ENCODE data around the gene NFIA. TPM values are rescaled to one million over a fixed set of nuclear protein-coding genes. Genes with fewer than 3 reads are reported as not detected.

NFIA gene
- total and polyA plus RNA-seq, 10 of the 15 experiments (the other 5 are each of a cell fraction or from before 2014, with no cell fraction given), result 0.10 to 0.16 TPM; not detected in 8

GRCh38 chr1:61132176-61132638, 49.8 kb downstream of the NFIA start (continued):
- TF ChIP-seq ATF2 (IDR thresholded peaks at IDR 0.05; ENCODE audit: low read length), result no peak
- no peak for TF ChIP-seq MEF2A (IDR thresholded peaks at IDR 0.05; ENCODE audit: insufficient read depth, low read depth, low read length)

DNA sequence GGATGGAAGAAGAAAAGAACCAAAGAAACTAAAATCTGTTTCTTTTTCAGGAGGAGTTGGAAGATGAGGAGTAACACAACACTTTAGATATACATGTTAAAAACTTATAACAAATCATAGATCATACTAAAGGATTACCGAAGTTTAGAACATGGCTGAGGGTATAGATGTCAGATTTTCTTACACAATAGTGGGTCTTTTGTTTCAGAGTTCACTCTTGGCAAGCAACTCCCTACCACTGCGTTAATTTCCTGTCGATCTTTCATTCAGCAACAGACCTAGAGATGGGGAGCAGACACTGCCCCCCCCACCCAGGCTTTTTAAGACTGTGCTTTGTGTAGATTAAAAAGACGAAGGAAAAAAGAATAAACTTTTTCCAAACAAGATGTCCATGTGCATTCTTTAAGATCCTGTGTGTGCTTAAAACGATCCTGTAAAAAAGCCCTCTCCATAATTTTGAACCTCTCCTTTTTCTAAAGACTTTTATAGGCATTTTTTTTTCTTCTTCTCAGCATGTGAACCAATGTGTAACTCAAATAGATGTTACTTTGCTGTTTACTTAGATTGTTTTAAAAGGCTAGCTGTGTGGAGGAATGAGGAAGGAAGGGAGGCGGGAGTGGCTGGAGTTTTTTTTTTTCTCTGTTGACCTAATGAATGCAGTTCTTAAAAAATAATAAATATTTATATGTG, 50.4 kb downstream of the NFIA start:
- ATAC-seq (no peak), FAIRE-seq (no peak), DNase-seq (ENCODE audit: low read depth, low spot score) (no peak)
- no peaks in the 10 kb centered on the region for H3K4me1 ChIP-seq (ENCODE audit: control insufficient read depth, insufficient read depth, low read length)
- no peaks in the 10 kb centered on the region for H3K27me3 ChIP-seq (replicated peaks in 1 of 2; ENCODE audit: control insufficient read depth in 2 of 2, insufficient read depth in 2 of 2, low read length in 1 of 2)
- TF ChIP-seq SREBF2 (IDR thresholded peaks at IDR 0.05; ENCODE audit: low read length) (no peak), MXI1 (IDR thresholded peaks at IDR 0.05; ENCODE audit: low read depth, low read length) (no peak), RELA (IDR thresholded peaks at IDR 0.05; ENCODE audit: borderline replicate concordance, partially characterized antibody) (no peak), ZSCAN29 (IDR thresholded peaks at IDR 0.05) (no peak)
- no TSS peak for BruUV-seq (replicated peaks)
- intact Hi-C loops (cut with micrococcal nuclease; ENCODE audit: unreplicated experiment), result no loop called here
- POLR2A ChIA-PET, result no interaction called here
- no peak overlapping the region for H3K9ac ChIP-seq (ENCODE audit: control insufficient read depth, insufficient read depth, low read length)
- no peak overlapping the region for H3K4me3 ChIP-seq
- CTCF ChIA-PET, result no interaction called here
- SMC1A ChIA-PET (ENCODE audit: uncharacterized antibody, unreplicated experiment), result no interaction called here
- no peaks in the 10 kb centered on the region for H3K9me3 ChIP-seq (replicated peaks; ENCODE audit: control insufficient read depth, insufficient read depth, low read length)
- no peaks in the 10 kb centered on the region for H3K79me2 ChIP-seq (ENCODE audit: control insufficient read depth, insufficient read depth, low read length)
- in situ Hi-C loops (cut with MboI), result no loop called here
- H3K4me2 ChIP-seq (ENCODE audit: control insufficient read depth, insufficient read depth), result no peak overlapping the region
- 20% methylated on average over 6 of the region's 6 CpGs for WGBS (ENCODE audit: insufficient coverage, insufficient replicate concordance, low lambda C conversion rate, missing lambda C conversion rate)
- H2AFZ ChIP-seq (ENCODE audit: control insufficient read depth, low read depth, low read length), result no peak overlapping the region
- RAD21 ChIA-PET (ENCODE audit: unreplicated experiment), result no interaction called here
- no peaks in the 10 kb centered on the region for H4K20me1 ChIP-seq (ENCODE audit: control insufficient read depth, insufficient read depth)
- no peaks in the 10 kb centered on the region for H3K36me3 ChIP-seq (ENCODE audit: control insufficient read depth in 2 of 2, insufficient read depth in 2 of 2, low read length in 1 of 2)
- H3K27ac ChIP-seq (ENCODE audit: control insufficient read depth, insufficient read depth), result no peak overlapping the region

Measured in GM12878 (cell line).